ENCODE results near the gene CACNA1E.

- TF ChIP-seq, protein P1, sequence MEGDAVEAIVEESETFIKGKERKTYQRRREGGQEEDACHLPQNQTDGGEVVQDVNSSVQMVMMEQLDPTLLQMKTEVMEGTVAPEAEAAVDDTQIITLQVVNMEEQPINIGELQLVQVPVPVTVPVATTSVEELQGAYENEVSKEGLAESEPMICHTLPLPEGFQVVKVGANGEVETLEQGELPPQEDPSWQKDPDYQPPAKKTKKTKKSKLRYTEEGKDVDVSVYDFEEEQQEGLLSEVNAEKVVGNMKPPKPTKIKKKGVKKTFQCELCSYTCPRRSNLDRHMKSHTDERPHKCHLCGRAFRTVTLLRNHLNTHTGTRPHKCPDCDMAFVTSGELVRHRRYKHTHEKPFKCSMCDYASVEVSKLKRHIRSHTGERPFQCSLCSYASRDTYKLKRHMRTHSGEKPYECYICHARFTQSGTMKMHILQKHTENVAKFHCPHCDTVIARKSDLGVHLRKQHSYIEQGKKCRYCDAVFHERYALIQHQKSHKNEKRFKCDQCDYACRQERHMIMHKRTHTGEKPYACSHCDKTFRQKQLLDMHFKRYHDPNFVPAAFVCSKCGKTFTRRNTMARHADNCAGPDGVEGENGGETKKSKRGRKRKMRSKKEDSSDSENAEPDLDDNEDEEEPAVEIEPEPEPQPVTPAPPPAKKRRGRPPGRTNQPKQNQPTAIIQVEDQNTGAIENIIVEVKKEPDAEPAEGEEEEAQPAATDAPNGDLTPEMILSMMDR (conservative IDR thresholded peaks at IDR 0.05; ENCODE audit: low read depth, low read length): no peak
- no peak for TF ChIP-seq EZH2 (IDR thresholded peaks at IDR 0.05; ENCODE audit: borderline replicate concordance, low read depth, low read length, poor library complexity, severe bottlenecking)
Measured at GRCh38 chr1:181482001-181482430, 1.3 kb upstream of the CACNA1E start.
